SK-N-MC (cell line): Measurements from ENCODE around the gene PRDM15.

Source experiments
- EZH2 ChIP-seq: fragments of 200-600 bp; sonication (generic); IDR thresholded peaks from one replicate; pipeline ENCODE4 v1.6.1; 2017; ENCODE audit warnings: antibody characterized with exemption
- FOXP2 ChIP-seq: optimal IDR thresholded peaks from 2 replicates; pipeline ENCODE3; 2011; ENCODE audit warnings: mild to moderate bottlenecking, moderate library complexity; ENCODE audit not compliant: insufficient read depth; ENCODE audit errors: extremely low read length, control extremely low read depth
- POLR2AphosphoS5 ChIP-seq: IDR thresholded peaks from 2 replicates; pipeline ENCODE4 v1.6.1; 2012; ENCODE audit warnings: mild to moderate bottlenecking, low read depth, low read length, borderline replicate concordance

- TF ChIP-seq EZH2 (no peak), POLR2AphosphoS5 (no peak), FOXP2 (no peak)
These were observed 29.7 kb upstream of the PRDM15 start for GRCh38 chr21:41908829-41909228.
